Right lung (tissue), 5 donors: Measurements from ENCODE around the gene TMED4. TPM values are rescaled to one million over a fixed set of nuclear protein-coding genes. Genes with fewer than 3 reads are reported as not detected.

Experiments
- DNase-seq, 2 donors: peaks; one replicate each; pipeline ENCODE4 v3.0.0-alpha.2; 2013
- polyA plus RNA-seq, 5 donors: library from polyadenylated mRNA; unstranded; fragments of 120-200 nt; gene quantifications; one replicate each; pipeline versions ENCODE4 v1.2.1 to v1.2.3, GENCODE V29; 2013; ENCODE audit warnings: inconsistent platforms in 1 of 5, low replicate concordance in 1 of 5; ENCODE audit not compliant: insufficient read length in 5 of 5, insufficient read depth in 1 of 5

The TMED4 gene
- polyA plus RNA-seq, 5 donors = 88.1 to 104 (median 93.4) TPM

GRCh38 chr7:44541876-44542610, 40.0 kb downstream of the TMED4 start:
- no peak for DNase-seq

GRCh38 chr7:44541028-44541869, 40.8 kb downstream of the TMED4 start, which contains the start of gene NPC1L1:
Gene NPC1L1, minus strand, starts transcription at chr7:44541330. Its CDS starts 71 bp downstream, at chr7:44541259.
- no peak for DNase-seq

- no peak for DNase-seq
These were observed 41.4 kb downstream of the TMED4 start for GRCh38 chr7:44540592-44541027.

- DNase-seq = no peak
These were observed 42.1 kb downstream of the TMED4 start for GRCh38 chr7:44539669-44540506.

- no peak for DNase-seq
These were observed 43.0 kb downstream of the TMED4 start for GRCh38 chr7:44538798-44539668.

GRCh38 chr7:44538093-44538797, 43.8 kb downstream of the TMED4 start:
- DNase-seq = no peak

- no peak for DNase-seq
These were observed 44.6 kb downstream of the TMED4 start for GRCh38 chr7:44537442-44537841.

- no peak for DNase-seq
These were observed 45.9 kb downstream of the TMED4 start for GRCh38 chr7:44536090-44536489.

GRCh38 chr7:44535348-44536064, 46.5 kb downstream of the TMED4 start:
- DNase-seq = no peak

GRCh38 chr7:44534501-44534900, 47.5 kb downstream of the TMED4 start:
- no peak for DNase-seq

GRCh38 chr7:44534087-44534486, 47.9 kb downstream of the TMED4 start:
- DNase-seq = peak in 1 of 2 donors; percentile 7

- DNase-seq = no peak
These were observed 48.6 kb downstream of the TMED4 start for GRCh38 chr7:44533301-44534055.

- DNase-seq = no peak
These were observed 50.3 kb downstream of the TMED4 start for GRCh38 chr7:44531421-44532380.

GRCh38 chr7:44530990-44531389, 51.0 kb downstream of the TMED4 start:
- no peak for DNase-seq
